ENCODE results near the gene AIF1.

AIF1 gene

DNA sequence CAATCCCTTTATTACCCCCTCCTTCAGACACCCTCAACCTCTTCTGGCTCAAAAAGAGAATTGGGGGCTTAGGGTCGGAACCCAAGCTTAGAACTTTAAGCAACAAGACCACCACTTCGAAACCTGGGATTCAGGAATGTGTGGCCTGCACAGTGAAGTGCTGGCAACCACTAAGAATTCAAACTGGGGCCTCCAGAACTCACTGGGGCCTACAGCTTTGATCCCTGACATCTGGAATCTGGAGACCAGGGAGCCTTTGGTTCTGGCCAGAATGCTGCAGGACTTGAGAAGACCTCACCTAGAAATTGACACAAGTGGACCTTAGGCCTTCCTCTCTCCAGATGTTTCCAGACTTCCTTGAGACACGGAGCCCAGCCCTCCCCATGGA is 37.5 kb upstream of the AIF1 start:
- H3K4me3 ChIP-seq (replicated peaks; ENCODE audit: low read depth, low read length), result no peak overlapping the region
- no peak for DNase-seq (ENCODE audit: extremely low read depth, low read depth)
- TF ChIP-seq, protein P1, sequence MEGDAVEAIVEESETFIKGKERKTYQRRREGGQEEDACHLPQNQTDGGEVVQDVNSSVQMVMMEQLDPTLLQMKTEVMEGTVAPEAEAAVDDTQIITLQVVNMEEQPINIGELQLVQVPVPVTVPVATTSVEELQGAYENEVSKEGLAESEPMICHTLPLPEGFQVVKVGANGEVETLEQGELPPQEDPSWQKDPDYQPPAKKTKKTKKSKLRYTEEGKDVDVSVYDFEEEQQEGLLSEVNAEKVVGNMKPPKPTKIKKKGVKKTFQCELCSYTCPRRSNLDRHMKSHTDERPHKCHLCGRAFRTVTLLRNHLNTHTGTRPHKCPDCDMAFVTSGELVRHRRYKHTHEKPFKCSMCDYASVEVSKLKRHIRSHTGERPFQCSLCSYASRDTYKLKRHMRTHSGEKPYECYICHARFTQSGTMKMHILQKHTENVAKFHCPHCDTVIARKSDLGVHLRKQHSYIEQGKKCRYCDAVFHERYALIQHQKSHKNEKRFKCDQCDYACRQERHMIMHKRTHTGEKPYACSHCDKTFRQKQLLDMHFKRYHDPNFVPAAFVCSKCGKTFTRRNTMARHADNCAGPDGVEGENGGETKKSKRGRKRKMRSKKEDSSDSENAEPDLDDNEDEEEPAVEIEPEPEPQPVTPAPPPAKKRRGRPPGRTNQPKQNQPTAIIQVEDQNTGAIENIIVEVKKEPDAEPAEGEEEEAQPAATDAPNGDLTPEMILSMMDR (IDR thresholded peaks at IDR 0.05; ENCODE audit: low read depth, low read length, missing control alignments), result no peak

DNA sequence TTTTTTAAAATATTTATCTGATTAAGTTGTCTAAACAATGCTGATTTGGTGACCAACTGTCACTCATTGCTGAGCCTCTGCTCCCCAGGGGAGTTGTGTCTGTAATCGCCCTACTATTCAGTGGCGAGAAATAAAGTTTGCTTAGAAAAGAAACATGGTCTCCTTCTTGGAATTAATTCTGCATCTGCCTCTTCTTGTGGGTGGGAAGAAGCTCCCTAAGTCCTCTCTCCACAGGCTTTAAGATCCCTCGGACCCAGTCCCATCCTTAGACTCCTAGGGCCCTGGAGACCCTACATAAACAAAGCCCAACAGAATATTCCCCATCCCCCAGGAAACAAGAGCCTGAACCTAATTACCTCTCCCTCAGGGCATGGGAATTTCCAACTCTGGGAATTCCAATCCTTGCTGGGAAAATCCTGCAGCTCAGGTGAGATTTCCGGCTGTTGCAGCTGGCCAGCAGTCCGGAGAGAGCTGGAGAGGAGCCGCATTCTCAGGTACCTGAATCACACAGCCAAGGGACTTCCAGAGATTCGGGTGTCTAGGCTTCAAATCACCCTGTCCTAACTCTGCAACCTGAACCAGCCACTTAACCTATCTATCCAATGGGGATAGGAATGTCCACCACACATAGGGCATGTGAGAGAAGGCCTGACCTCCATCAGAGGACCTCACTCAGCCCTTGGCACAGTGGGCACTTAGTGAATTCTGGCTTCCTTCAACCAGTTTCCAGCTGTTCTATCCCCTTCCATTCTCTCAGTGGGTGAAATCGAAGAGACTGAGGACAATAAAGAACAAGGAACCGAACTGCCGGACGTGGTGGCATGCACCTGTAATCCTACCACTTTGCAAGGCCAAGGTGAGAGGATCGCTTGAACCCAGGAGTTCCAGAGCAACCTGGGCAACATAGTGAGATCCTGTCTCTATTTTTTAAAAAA is 36.6 kb upstream of the AIF1 start:
- TF ChIP-seq, protein P1 (IDR thresholded peaks at IDR 0.05; ENCODE audit: low read depth, low read length, missing control alignments), result no peak
- DNase-seq (ENCODE audit: extremely low read depth, low read depth), result no peak
- no peak overlapping the region for H3K4me3 ChIP-seq (replicated peaks; ENCODE audit: low read depth, low read length)

DNA sequence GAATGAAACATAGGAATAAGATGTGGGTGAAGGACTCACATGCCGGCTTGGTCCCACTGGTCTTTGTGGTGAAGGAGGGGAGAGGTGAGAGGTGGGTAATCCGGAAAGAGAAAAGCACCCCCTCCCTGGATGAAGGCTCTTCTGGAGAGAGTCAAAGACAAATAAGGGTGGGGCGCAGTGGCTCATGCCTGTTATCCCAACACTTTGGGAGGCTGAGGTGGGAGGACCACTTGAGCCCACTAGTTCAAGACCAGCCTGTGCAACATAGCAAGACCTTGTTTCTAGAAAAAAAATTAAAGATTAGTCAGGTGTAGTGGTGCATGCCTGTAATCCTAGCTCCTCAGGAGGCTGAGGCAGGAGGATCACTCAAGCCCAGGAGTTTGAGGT is 35.9 kb upstream of the AIF1 start:
- TF ChIP-seq, protein P1 (IDR thresholded peaks at IDR 0.05; ENCODE audit: low read depth, low read length, missing control alignments), result no peak
- no peak for DNase-seq (ENCODE audit: extremely low read depth, low read depth)
- no peak overlapping the region for H3K4me3 ChIP-seq (replicated peaks; ENCODE audit: low read depth, low read length)

DNA sequence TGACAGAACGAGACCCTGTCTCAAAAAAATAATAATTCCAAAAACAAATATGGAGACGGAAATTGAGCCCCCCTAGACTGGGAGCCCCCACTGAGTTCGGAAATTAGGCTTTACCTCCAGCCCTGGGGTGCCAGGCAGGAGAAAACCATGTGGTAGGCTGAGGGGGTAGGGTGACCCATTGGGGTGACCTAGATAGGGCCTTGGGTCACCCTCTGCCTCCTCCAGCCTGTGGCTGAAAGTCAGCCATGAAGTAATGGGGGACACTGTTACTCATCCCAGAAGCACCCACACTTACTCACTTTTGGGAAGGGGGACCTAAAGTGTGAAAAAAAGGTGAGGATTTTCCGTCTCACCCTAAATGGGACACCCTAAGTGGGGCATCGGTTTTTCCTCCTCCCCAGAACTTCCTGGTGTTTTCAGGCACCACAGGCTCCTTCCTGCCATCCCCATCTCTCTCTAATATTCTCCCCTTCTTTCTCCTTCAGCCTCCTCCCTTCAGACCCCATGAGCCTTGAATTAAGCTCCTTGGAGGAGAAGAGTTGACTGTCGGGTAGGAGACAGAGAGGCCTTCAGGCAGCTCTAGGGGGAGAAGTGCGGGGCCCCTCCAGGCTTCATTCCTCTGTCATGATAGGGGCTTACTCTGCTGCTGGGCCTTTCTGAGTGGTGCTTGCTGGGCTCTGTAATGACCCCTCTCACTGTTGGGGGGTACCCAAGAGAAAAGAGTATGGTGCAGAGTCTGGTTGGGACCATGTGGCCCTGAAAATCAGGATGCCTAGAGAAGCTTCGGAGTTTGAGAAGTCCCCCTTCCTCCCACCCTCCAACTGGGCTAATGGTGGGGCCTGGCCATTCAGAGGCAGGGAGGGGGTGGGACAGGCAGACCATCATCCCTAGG is 35.2 kb upstream of the AIF1 start:
- TF ChIP-seq, protein P1 (IDR thresholded peaks at IDR 0.05; ENCODE audit: low read depth, low read length, missing control alignments), result no peak
- no peak for DNase-seq (ENCODE audit: extremely low read depth, low read depth)
- no peak overlapping the region for H3K4me3 ChIP-seq (replicated peaks; ENCODE audit: low read depth, low read length)

DNA sequence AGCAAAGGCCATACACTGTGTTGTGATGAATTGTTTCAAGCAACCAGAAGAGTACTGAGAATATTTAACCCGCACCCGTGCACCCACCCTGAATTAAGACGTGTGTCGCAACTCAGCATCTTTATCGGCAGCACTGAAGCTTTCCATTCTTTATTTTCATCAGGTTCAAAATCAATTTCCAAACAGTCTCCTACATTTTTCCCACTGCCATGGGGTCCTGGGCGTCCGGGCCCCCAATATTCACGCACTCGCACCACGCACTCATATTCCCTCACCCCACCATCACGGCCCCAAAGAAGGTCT is 34.6 kb upstream of the AIF1 start:
- no peak for DNase-seq (ENCODE audit: extremely low read depth, low read depth)
- TF ChIP-seq, protein P1 (IDR thresholded peaks at IDR 0.05; ENCODE audit: low read depth, low read length, missing control alignments), result no peak
- peak overlapping the region; percentile 64 for H3K4me3 ChIP-seq (replicated peaks; ENCODE audit: low read depth, low read length)

DNA sequence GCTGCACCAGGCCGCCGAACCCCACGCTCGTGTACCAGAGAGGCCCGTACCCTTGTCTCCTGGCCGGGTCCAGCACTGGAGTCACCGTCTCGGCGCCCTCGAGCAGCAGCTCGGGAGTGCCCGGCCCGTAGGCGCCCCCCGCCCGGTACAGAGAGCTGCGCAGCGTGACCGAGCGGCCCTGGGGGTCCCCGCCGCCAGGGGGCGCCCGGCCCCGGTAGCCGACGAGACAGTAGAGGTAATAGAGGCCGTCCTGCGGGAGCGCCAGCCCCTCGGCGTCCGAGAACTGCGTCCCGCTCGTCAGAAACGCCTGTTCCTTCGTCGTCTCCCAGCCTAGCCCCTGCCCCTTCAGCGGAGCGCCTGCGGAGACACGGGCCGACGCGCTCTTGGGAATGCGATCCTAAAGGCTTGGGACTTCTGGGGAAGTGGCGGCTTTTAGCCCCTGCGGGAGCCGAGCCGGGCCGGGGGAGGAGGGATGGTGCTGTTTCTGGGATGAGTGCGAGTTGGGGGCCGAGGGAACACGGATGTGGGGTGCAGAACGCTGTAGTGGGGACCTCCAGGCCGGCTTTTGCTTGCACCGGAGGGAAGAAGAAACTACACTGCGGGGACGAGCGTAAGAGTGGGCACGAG is 34.1 kb upstream of the AIF1 start:
- peak; percentile 30 for DNase-seq (ENCODE audit: extremely low read depth, low read depth)

More for the DNA sequence above, 34.1 kb upstream of the AIF1 start:
- peak overlapping the region; percentile 64 for H3K4me3 ChIP-seq (replicated peaks; ENCODE audit: low read depth, low read length)
- TF ChIP-seq, protein P1 (IDR thresholded peaks at IDR 0.05; ENCODE audit: low read depth, low read length, missing control alignments), result peak; percentile 96
